Small intestine (tissue), 7 donors: Measurements from ENCODE around the gene HEPHL1. TPM values are rescaled to one million over a fixed set of nuclear protein-coding genes. Genes with fewer than 3 reads are reported as not detected.

Source experiments
- DNase-seq, 2 donors: peaks; one replicate each; pipeline versions ENCODE4 v3.0.0 to v3.0.0-alpha.2; 2013
- FAIRE-seq: peaks from 2 replicates; lab custom pipeline; 2012; peaks lifted over from hg19 to GRCh38; lab: Jason Lieb, UNC
- H3K27ac ChIP-seq, 3 donors: one replicate each; pipeline ENCODE4 v1.5.1; 2013; ENCODE audit warnings: low read length in 2 of 3, mild to moderate bottlenecking in 2 of 3, control low read depth in 1 of 3, inconsistent platforms in 1 of 3, low read depth in 1 of 3, moderate library complexity in 1 of 3
- H3K27me3 ChIP-seq, 3 donors: one replicate each; pipeline ENCODE4 v1.6.1; 2013; ENCODE audit warnings: low read length in 3 of 3, inconsistent platforms in 1 of 3; ENCODE audit not compliant: control insufficient read depth in 3 of 3, insufficient read depth in 3 of 3
- H3K36me3 ChIP-seq, 3 donors: one replicate each; pipeline ENCODE4 v1.6.1; 2013; ENCODE audit warnings: low read length in 3 of 3, inconsistent platforms in 1 of 3, low read depth in 1 of 3, mild to moderate bottlenecking in 1 of 3, moderate library complexity in 1 of 3; ENCODE audit not compliant: control insufficient read depth in 3 of 3, insufficient read depth in 2 of 3
- H3K4me1 ChIP-seq, 3 donors: one replicate each; pipeline ENCODE4 v1.6.1; 2013; ENCODE audit warnings: low read length in 2 of 3, inconsistent platforms in 1 of 3, low read depth in 1 of 3, mild to moderate bottlenecking in 1 of 3, moderate library complexity in 1 of 3; ENCODE audit not compliant: control insufficient read depth in 3 of 3, insufficient read depth in 2 of 3
- H3K4me3 ChIP-seq, 3 donors: one replicate each; pipeline ENCODE4 v1.5.1; 2013; ENCODE audit warnings: low read length in 3 of 3, control low read depth in 1 of 3, inconsistent platforms in 1 of 3, low read depth in 1 of 3, mild to moderate bottlenecking in 1 of 3, moderate library complexity in 1 of 3
- H3K9me3 ChIP-seq, 2 donors: one replicate each; pipeline ENCODE4 v1.6.1; 2013; ENCODE audit warnings: low read depth in 1 of 2, low read length in 1 of 2; ENCODE audit not compliant: control insufficient read depth in 2 of 2, insufficient read depth in 1 of 2
- WGBS, 3 donors: extraction: QIAGEN DNeasy Blood & Tissue Kit; methylation state at CpG; one replicate each; pipeline ENCODE4 v1.1.7; 2013; 5-methylcytosine and 5-hydroxymethylcytosine counted together
- polyA plus RNA-seq, 4 donors: library from polyadenylated mRNA; stranded (reverse) in 3 of 4; unstranded in 1 of 4; fragments of 200-250 nt in 3 of 4; fragments of 120-200 nt in 1 of 4; gene quantifications; one replicate each; pipeline versions ENCODE4 v1.2.1 to v1.2.3, GENCODE V29; 2013
- donor health status: healthy with polysubstance abuse.
- donor health status: control.
- donor health status: control.
- donor health status: Bipolar disorder and iron deficiency.
- donor health status: healthy.

Gene HEPHL1
- polyA plus RNA-seq, 4 donors: 0.74 TPM; not detected in 3

DNA sequence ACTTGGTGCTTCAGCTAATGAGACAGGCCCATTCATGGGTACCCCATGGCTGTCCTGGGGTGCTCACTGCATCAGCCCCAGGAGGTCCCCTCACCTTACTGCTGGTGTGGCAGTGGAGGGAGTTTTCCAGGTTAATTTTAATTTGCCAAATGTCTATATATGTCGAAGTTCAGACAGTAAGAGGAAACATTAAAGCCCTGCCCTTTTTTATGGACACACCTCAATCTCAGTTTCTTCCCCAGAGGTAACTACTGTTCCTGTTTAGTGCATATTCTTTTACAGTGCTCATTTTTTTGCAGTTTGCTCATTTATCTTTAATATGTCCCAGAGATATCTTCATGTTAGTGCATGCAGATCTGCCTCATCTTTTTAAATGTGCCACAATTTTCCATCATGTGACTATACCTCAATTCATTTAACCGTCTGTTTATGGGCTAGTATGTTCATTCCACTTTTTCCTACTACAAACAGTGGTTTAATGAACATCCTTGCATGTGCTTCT lies 119.1 kb downstream of the HEPHL1 start:
- Histone ChIP-seq H3K9me3 (no peaks in the 10 kb centered on the region), H3K4me1 (peaks cover 0 to 14% (median 2%) of the 10 kb centered on the region in 3 donors), H3K36me3 (peaks cover 0 to 4% (median 0%) of the 10 kb centered on the region in 3 donors), H3K27ac (no peak overlapping the region), H3K4me3 (no peak overlapping the region), H3K27me3 (no peaks in the 10 kb centered on the region)
- WGBS, 3 donors: 48 to 62% (median 61%) methylated on average over 2 of the region's 2 CpGs
- no peak for DNase-seq
- no peak for FAIRE-seq

DNA sequence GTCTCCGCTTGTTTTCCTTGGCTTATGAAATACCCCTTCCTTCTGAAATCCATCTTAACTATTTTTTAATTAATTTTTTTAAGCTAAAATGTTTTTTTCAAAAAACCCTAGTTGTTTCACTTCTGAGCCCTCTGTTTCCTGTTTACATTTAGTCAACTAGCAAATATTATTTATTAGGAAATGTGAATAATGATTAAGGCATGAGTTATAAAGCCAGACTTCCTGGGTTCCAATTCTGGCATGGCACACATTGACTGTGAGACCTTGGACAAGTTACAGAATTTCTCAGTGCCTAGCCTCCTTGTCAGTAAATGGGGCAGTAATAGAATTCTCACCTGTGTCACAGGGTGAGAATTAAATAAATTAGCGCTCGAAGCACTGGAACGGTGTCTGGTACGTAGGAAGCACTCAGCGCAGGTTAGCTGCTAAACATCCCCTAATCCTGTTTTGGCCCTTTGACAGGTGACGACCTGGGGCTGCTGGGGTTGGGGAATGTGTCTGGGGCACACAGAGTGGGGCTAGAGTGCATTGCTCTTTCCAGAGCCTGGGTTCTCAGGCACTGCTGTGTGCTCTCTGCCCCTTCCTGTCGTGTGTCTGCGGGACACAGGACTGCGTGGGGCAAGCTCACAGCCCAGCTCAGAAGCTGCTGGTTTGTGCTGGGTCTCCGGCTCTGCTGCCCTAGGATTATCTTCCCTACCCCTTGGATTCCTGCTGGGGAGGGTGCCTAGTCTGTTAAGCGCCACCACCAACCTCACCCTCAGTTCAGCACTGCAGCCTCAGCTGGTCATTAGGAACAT lies 120.6 kb downstream of the HEPHL1 start:
- DNase-seq (no peak), FAIRE-seq (no peak)
- 85 to 94% (median 93%) methylated on average over 12 of the region's 12 CpGs for WGBS, 3 donors
- peaks cover 0 to 10% (median 0%) of the 10 kb centered on the region in 3 donors for H3K4me1 ChIP-seq
- H3K4me3 ChIP-seq: no peak overlapping the region
- H3K9me3 ChIP-seq: no peaks in the 10 kb centered on the region
- H3K27ac ChIP-seq: peak overlapping the region in 1 of 3 donors; percentile 22
- H3K36me3 ChIP-seq: peaks cover 0 to 7% (median 0%) of the 10 kb centered on the region in 3 donors
- no peaks in the 10 kb centered on the region for H3K27me3 ChIP-seq

DNA sequence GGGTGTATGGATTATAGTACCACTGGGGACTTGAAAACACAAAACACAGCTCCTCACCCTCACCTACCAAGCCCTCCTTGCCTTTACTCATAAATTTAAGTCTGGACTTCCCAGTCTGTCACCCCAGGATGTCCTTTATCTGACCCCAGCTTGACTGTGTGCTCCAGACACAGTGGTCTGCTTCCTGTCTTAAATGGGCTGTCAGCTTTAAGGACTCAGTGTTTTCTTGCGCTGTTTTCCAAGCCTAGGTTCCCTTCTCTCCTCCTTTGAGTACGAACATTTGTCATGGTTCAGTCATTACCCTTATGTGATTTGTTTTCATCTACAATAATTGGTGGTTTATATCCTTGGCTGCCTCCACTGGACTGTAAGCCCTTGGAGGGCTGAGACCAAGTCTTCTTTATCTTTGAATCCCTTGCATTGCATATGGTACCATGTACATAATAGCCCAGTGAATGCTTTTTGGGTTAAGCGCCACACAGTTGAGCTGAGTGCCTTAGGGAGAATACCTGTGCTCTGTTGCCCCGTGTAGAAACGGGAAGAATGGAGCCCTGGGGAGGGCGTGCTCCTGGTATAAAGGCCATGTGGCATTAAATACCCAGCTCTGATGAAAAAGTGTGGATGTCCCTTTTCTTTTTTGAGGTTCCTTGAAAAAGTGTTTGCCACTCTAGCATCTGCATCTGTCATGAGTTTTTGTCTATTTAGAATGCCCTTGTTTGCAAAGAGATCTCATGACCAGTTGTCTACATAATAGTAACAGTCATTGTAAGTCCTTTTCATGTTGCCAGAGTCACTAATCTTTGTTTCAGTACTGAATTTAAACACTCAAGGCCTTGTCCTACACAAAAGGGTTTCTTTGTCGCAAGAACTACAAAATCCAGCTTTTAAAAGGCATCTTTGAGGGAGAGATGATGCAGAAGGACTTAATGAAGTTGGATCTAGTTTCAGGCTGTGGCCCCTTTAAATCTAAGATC lies 121.4 kb downstream of the HEPHL1 start:
- peaks cover 0 to 10% (median 0%) of the 10 kb centered on the region in 3 donors for H3K4me1 ChIP-seq
- H3K27ac ChIP-seq: peak overlapping the region in 1 of 3 donors; percentile 22
- 84 to 93% (median 92%) methylated on average over 7 of the region's 7 CpGs for WGBS, 3 donors
- no peaks in the 10 kb centered on the region for H3K27me3 ChIP-seq
- H3K9me3 ChIP-seq: no peaks in the 10 kb centered on the region
- FAIRE-seq: no peak
- peaks cover 0 to 9% (median 0%) of the 10 kb centered on the region in 3 donors for H3K36me3 ChIP-seq
- DNase-seq: no peak
- H3K4me3 ChIP-seq: no peak overlapping the region

DNA sequence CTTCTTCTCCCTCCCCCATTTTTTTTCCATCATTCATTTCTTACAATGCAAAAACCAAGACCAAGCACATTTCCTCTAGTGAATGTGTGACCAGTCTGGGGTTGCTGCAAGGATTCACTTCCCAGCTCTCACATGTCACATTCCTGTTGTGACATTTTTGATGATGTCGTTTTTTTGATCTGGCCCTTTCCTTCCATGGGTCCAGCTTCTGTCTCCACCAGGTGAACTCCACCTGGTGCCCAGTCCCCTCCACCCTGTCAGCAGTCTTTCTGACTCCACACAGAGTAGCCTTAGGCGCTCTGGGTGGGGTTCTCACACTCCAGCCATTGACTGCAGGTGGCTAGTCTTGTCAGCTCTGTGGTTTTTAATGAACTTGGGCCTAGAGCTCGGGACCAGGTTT lies 123.1 kb downstream of the HEPHL1 start:
- Histone ChIP-seq H3K4me3 (no peak overlapping the region), H3K36me3 (peaks cover 0 to 9% (median 0%) of the 10 kb centered on the region in 3 donors), H3K27me3 (no peaks in the 10 kb centered on the region), H3K27ac (no peak overlapping the region), H3K4me1 (peaks cover 5 to 12% (median 6%) of the 10 kb centered on the region in 3 donors), H3K9me3 (no peaks in the 10 kb centered on the region)
- FAIRE-seq: no peak
- WGBS, 3 donors: 82 to 91% (median 89%) methylated on average over 3 of the region's 3 CpGs
- DNase-seq: peak in 1 of 2 donors; percentile 28

DNA sequence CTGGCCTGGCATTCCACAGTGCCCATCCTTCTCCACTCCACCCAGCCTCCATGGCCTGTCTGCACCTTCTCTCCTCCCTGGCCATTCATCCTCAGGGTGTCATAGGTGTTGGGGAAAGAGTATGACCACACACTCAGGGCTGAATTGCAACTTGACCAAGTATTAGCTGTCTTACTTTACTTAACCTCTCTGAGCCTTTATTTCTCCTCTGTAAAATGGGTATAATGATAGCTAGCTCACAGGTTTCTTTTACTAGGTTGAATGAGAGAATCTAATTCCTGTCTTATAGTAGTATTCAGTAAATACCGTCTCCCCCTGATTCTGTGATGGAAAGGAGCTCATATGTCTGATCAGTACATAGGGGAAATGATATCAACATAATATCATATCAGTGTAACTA lies 123.5 kb downstream of the HEPHL1 start:
- Histone ChIP-seq H3K27me3 (no peaks in the 10 kb centered on the region), H3K27ac (no peak overlapping the region), H3K4me1 (peaks cover 6 to 14% (median 9%) of the 10 kb centered on the region in 3 donors), H3K9me3 (no peaks in the 10 kb centered on the region), H3K4me3 (no peak overlapping the region), H3K36me3 (peaks cover 0 to 9% (median 0%) of the 10 kb centered on the region in 3 donors)
- FAIRE-seq: no peak
- WGBS, 3 donors: 92 to 100% (median 100%) methylated on average over 1 of the region's 1 CpG
- DNase-seq: no peak

DNA sequence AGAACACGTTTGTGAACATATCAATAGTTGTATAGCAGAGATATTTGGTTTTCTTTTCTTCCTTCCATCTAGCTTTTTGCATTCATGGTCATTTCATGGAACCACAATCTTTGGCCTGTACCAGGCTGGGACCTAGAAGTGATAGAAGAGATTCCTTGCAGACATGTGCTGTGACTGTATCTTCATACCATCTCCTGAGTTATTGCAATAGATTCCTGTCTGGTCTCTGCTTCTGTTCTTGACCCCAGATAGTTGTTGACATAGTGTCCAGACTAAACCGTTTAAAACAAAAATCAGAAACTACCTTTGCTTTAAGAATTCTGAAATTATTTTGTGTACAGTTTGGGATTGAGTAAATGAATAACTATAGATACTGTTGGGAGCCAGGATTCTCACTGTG lies 124.3 kb downstream of the HEPHL1 start:
- Histone ChIP-seq H3K27ac (no peak overlapping the region), H3K9me3 (no peaks in the 10 kb centered on the region), H3K27me3 (no peaks in the 10 kb centered on the region), H3K4me1 (peaks cover 6 to 16% (median 15%) of the 10 kb centered on the region in 3 donors), H3K4me3 (no peak overlapping the region), H3K36me3 (peaks cover 0 to 9% (median 0%) of the 10 kb centered on the region in 3 donors)
- DNase-seq (no peak), FAIRE-seq (no peak)
- 50 to 71% (median 65%) methylated on average over 2 of the region's 2 CpGs for WGBS, 3 donors

DNA sequence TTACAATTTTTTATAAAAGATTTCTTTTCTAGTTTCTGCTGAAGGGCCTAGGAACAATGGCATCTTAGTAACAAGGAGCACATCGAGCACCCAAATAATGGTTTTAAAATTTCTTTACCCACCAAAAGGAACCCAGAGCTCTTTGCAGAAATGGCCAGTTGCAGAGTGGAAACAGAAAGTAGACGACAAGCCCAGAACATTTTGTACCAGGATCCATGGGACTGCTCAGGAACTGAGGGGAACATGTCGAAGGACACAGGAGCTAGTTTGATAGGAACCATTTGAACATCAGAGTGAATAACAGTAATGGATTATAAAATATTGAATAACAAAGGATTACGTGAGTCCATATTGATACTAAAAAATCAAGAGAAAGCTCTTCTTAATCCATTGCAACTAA lies 124.8 kb downstream of the HEPHL1 start:
- Histone ChIP-seq H3K27me3 (no peaks in the 10 kb centered on the region), H3K4me3 (no peak overlapping the region), H3K36me3 (peaks cover 0 to 13% (median 0%) of the 10 kb centered on the region in 3 donors), H3K4me1 (peaks cover 10 to 21% (median 19%) of the 10 kb centered on the region in 3 donors), H3K9me3 (no peaks in the 10 kb centered on the region), H3K27ac (no peak overlapping the region)
- 88 to 90% (median 89%) methylated on average over 4 of the region's 4 CpGs for WGBS, 3 donors
- DNase-seq: no peak
- FAIRE-seq: no peak

DNA sequence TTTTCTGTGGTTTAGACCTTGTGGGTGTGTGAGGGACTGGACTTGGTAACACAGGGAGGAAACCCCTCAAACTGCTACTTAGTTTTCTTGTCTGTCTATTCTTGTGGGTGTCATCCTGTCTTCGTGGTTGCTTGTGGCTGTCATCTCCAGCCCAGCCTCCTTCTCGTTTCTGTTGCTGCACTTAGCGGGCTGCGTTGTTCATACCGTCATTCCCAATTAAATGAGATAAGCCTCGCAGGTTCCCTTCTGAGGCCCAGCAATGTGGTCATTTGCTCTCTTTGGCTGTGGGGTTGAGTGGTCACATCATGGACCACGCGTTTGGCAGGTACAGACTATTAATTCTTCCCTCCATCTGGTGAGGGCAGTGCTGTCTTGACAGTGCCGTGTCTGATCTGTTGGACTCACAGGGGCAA lies 126.3 kb downstream of the HEPHL1 start:
- H3K9me3 ChIP-seq: no peaks in the 10 kb centered on the region
- FAIRE-seq (no peak), DNase-seq (no peak)
- peaks cover 0 to 10% (median 0%) of the 10 kb centered on the region in 3 donors for H3K36me3 ChIP-seq
- no peak overlapping the region for H3K4me3 ChIP-seq
- no peak overlapping the region for H3K27ac ChIP-seq
- no peaks in the 10 kb centered on the region for H3K27me3 ChIP-seq
- peaks cover 12 to 33% (median 33%) of the 10 kb centered on the region in 3 donors for H3K4me1 ChIP-seq
- WGBS, 3 donors: 74 to 77% (median 77%) methylated on average over 9 of the region's 9 CpGs
